GM12801 (cell line): ENCODE measurements around the gene PSG2.
"Not testable (repeated sequence)": the region's sequence is repeated elsewhere in the genome, so short reads cannot be mapped to it uniquely, and the experiment has no call there.

ENCODE experiments used
- TF ChIP-seq, protein P1 (sequence below): IDR thresholded peaks from one replicate; pipeline ENCODE4 v1.5.1; 2011; ENCODE audit warnings: control low read depth; ENCODE audit not compliant: insufficient read length; ENCODE audit errors: extremely low read depth

The PSG2 gene

DNA sequence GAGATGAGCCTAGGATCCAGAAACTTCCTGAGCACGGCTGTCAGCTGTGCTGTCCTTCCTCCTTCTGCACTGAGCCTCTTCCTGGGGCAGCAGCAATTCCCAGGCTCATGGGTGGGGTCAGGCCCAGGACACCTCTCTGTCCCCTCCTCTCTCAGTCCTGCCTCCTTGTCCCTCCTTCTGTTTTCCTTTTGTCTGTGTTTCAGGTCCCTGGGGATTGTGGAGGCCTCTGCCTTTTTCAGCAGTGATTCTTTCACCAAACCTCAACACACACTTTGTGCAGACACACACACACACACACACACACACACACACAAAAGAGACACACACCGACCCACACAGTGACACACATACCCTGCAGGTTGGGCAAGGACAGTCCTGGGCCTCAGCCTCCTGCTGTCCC is at the start of gene PSG2:
PSG2 (minus strand) TSS at position 101 of the 400 bp plus-strand sequence. CDS start 132 bp downstream, outside the sequence.
- TF ChIP-seq, protein P1, sequence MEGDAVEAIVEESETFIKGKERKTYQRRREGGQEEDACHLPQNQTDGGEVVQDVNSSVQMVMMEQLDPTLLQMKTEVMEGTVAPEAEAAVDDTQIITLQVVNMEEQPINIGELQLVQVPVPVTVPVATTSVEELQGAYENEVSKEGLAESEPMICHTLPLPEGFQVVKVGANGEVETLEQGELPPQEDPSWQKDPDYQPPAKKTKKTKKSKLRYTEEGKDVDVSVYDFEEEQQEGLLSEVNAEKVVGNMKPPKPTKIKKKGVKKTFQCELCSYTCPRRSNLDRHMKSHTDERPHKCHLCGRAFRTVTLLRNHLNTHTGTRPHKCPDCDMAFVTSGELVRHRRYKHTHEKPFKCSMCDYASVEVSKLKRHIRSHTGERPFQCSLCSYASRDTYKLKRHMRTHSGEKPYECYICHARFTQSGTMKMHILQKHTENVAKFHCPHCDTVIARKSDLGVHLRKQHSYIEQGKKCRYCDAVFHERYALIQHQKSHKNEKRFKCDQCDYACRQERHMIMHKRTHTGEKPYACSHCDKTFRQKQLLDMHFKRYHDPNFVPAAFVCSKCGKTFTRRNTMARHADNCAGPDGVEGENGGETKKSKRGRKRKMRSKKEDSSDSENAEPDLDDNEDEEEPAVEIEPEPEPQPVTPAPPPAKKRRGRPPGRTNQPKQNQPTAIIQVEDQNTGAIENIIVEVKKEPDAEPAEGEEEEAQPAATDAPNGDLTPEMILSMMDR, result not testable (repeated sequence)

DNA sequence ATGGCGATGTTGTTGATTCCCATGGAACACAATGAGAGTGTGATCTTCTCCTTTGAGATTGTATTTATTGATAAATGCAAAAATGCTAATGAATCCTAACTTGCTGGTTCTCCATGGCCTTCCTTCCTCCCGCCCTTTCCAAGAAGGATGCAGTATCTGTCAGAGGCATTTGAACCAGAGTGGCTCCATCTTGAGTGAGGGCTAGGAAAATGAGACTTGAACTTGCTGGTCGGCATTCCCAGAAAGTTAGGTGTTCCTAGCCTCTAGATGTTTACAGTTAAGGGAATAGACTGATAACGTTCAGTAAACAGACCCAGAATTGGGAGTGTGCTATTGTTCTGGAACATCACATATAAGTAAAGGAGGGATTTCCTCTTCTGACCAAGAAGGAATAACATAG is 44.2 kb upstream of the PSG2 start:
- TF ChIP-seq, protein P1, result no peak

DNA sequence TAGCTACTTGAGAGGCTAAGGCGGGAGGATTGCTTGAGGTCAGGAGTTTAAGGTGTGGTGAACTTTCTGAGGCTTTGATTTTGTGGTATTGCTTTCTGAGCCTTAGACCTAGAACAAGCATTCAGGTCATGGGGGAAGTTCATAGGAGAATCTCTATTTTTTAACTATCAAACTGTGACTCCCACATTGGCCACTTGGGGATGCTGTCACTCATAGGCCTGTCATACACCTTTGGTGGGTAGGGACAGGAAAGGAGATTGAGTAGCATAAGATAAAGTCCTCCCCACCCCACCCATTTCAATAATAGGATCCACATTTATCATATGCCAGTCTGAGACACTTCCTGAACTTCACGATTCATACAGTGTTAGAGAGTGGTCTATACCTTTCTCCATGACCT is 41.9 kb upstream of the PSG2 start:
- TF ChIP-seq, protein P1, result no peak

DNA sequence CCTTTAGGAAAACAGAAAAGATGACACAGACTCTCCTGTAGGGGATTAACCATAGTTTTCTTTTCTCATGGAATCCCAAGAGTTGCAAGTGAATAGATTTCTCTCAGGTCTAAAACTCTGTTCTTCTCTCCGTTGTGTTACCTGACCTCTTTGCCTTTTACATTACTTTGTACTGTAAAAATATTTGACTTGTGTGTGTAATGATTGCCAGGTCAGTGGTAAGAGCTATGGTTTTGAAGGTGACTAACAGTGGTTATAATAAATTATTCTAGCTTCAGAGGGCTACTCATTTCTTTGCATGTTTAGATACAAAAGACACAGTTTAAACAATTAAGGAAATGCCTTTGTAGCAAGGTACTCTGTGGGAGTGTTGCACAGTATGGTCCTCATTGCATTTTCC is 23.0 kb upstream of the PSG2 start:
- TF ChIP-seq, protein P1, result no peak

DNA sequence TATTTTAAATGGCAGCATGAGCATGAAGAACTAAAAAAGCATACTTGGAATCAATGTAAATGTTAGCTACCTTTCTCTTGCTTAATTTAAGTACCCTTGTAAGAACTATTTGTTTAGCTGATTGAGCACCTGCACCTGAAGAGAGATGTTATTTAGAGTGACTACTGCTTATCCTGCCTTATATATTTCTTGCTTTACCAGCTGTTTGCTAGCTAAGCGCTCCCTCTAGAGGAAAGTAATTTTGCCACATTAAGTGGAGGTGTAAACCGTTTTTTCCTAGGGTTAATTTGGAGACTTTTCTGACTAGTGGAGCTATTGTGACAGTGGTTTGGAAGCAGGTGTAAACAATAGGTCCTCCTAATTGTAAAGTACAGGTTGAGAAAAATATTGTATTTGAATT is 19.4 kb upstream of the PSG2 start:
- TF ChIP-seq, protein P1, result no peak

DNA sequence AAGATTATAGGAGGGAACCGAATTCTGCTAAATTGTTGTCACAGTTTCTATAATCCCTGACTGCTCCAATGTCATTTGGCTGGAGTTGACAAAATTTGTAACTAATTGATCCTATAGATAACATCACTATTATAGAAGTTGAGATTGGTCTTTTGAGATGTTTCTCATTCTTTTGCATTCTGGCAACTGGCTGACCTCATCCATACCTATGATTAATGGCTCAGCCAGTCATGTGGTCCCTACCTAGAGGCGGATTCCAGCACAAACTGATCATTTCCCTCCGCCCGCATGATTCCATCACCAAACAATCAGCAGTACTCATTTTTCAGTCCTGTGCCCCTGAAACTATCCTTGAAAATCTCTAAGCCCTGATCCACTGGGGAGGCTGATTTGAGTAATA is 4.2 kb downstream of the PSG2 start:
- TF ChIP-seq, protein P1, result no peak

DNA sequence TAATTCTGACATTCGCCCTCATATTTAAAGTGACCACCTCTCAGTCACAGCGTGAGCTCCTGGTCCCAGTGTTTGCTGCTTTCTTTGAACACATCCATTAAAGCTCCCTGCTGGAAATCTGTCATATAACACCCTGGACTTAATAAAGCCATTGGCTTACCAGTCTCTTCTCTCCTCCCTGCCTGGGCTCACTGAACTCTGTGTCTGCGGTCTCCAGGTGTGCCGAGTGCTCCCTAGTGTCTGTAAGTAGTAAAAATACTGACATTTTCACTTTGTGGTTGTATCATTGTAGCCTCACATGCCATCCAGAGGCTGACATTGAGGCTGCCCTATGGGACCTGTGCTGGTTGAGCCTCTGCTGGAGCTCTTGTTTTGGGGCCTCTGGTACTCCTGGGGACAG is 53.6 kb downstream of the PSG2 start:
- TF ChIP-seq, protein P1, result no peak

DNA sequence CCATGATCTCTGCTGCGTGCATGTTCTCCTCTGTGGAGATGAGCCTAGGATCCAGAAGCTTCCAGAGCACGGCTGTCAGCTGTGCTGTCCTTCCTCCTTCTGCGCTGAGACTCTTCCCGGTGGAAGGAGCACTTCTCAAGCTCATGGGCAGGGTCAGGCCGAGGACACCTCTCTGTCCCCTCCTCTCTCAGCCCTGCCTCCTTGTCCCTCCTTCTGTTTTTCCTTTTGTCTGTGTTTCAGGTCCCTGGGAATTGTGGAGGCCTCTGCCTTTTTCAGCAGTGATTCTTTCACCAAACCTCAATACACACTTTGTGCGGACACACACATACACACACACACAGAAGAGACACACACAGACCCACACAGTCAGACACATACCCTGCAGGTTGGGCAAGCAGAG is 56.1 kb downstream of the PSG2 start, which contains the start of gene PSG11:
PSG11 (minus strand) TSS at position 101 of the 400 bp plus-strand sequence; CDS start at position 4, 97 bp downstream.
- TF ChIP-seq, protein P1, result not testable (repeated sequence)
